Stimulated activated CD8-positive, alpha-beta memory T cell treated with anti-CD3 and anti-CD28 coated beads, Interleukin-15, amount 100 ng/mL, for 1 hour (primary cell): ENCODE data around the gene NPAS3.

ENCODE experiments used
- DNase-seq: peaks from one replicate; pipeline ENCODE4 v3.0.0-alpha.2; 2020; ENCODE audit warnings: low read depth

Gene NPAS3

DNA sequence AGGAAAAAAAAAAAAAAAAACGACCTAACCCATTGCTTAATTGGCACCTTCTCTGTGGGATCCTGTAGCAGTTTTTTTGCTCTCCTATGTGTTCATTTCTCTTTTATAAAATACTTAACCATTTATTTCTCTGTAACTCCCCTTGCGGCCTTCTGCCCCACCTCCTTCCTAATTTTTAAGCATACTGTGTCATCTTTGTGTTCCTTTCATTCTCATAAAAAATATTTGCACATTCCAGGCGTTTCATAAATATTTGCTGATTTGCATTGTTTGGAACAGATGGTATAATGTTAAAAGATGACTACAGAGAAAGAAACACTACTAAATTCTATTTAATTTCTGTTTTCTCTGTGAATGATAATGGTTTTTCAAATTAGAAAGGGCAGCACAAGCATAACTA, 77.9 kb downstream of the NPAS3 start:
- DNase-seq, result no peak

DNA sequence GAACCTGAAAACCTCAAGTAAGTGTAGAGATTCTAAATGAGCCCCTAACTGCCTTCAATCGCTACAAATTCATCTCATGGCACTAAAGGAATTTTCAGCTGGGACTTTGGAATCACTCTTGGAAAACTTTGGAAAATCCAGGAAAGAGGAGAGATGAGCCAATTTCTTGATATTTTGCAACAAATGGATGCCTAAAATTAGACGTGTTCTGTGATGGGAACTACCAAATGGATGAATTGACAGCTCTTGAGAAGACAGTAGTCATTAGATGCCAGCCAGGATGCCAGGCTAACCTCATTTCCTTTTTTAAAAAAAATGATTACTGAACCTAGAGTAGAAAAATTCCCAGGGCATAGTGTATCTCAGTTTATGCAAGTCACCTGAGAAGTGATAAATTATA, 78.3 kb downstream of the NPAS3 start:
- DNase-seq, result no peak

DNA sequence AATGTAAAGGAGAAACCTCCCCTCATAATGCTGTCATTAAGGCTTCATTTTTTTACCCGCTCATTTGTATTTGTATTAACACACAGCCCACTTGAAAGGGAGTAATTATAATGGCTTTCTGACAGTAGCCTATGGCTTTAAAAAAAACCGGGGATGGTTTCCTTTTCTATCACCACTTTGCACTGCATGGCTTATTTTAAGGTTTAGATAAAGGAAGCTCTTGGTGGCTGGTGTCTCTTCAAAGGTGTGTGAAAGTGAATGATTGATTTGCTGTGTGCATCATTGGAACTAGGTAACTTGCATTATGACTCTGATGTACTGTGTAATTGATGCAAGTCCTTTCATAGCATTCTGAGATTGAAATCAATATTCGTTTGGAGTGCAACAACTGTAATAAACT, 80.7 kb downstream of the NPAS3 start:
- DNase-seq, result no peak

DNA sequence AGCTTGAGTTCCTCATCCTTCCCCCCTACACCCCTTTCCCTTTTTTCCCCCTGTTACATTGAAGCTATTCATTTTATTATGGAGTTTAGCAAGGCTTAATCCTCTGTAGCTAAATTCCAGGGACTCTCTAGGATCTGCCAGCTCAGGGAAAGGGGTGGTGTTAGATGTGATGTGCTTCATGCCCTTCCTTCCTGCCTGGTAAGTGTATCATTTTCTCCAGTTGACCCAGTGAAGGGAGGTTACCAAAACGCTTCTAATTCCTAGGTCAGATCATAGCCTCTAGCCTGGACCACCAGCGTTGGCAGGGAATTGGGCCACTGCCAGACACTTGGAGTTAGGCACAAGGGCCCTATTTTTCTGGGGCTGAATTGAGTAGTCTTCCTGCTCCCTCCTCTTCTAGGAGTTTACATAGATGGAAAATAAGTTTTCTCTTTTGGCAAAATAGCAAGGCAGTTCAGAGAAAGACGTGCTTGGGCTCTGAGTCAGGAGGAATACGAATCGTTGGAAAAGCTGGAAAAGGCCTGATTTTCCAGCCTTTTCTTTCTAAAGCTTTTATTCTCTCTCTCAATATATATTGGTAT, 88.3 kb downstream of the NPAS3 start:
- no peak for DNase-seq

DNA sequence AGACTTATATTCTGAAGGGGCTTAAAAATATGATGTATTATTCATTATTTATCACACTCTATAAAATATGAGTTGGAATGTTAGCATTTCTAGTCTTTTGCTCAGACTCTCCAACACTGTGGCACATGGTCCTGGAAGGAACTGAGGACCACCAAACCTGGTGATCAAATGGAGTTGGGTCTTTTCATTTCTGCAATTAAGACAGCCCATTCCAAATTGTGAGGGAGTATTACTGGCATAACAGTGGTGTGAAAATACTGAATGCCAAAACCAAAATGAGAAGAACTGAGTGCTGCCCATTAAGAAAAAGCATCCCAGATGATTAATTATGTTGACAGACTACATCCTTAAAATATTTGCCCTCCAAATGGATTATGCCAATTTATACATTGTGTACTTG, 90.8 kb downstream of the NPAS3 start:
- DNase-seq, result no peak

DNA sequence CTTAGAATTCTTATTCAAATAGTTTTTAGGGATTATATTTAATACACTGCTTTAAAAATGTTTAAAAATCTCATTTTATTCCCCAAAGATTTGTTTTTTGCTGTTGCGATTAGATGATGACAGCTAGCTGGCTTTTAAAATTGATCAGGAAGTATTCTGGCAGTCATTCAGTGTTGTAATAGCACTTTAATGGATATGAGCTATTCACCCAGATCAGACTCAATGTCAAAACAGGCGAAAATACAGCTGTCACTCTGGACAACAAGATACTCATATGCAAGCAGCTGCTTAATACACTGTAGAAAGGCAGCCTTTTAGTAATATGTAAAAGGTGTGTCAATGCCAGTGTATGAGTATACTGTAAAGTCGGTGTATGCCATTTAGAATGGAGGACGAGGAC, 91.7 kb downstream of the NPAS3 start:
- DNase-seq, result no peak

DNA sequence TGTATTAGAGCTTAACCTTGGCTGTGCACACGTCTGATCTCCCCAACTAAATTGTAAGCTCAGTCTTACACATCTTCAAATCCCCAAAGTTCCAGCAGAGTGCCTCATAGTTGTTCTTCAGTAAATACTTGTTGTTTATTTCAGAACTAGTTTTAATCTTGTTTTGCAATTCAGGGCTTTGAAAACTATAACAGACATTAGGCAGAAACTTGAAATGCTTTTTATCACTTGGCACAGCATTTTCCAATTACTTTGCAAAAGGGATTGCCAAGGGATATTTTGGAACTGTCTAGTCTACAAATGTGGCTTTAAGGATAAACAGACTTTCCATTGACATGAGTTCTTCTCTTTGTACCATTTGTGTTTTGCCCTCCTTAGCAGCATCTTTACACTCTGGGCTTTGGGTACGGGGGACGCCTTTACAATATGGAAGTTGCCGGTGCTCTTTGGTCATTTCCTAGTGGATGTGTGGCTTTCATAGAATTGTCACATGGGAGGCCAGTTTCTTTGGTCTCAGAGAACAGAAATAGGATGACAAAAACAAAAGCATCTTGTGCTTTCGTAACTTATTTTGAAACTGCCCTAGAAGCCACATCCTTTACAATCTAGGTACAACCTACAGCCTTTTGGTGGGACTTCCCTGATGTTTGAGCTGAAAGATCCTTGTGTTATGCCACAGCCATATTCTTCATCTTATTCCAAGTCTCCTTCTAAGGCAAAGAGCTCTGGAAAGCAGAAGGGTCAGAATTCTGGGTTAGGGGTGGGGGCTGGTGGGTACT, 96.9 kb downstream of the NPAS3 start:
- DNase-seq, result no peak

DNA sequence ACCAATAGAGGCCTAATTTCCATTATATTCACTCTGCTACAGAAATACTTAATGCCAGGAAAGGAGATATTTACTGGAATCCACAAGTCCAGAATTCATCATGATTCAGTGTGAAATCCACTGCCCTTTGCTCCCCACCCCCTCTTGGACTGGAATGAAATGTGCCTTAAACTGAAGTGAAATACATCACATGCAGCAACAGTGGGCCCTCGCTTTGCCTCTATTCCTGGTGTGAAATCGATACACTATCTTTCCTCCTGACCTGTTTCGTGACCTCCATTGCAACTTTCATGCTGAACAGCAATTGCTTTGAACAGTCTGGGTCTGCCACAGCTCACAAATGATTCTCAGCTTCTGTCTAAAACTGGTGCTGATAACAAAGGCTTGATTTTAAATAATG, 100.6 kb downstream of the NPAS3 start:
- DNase-seq, result no peak

DNA sequence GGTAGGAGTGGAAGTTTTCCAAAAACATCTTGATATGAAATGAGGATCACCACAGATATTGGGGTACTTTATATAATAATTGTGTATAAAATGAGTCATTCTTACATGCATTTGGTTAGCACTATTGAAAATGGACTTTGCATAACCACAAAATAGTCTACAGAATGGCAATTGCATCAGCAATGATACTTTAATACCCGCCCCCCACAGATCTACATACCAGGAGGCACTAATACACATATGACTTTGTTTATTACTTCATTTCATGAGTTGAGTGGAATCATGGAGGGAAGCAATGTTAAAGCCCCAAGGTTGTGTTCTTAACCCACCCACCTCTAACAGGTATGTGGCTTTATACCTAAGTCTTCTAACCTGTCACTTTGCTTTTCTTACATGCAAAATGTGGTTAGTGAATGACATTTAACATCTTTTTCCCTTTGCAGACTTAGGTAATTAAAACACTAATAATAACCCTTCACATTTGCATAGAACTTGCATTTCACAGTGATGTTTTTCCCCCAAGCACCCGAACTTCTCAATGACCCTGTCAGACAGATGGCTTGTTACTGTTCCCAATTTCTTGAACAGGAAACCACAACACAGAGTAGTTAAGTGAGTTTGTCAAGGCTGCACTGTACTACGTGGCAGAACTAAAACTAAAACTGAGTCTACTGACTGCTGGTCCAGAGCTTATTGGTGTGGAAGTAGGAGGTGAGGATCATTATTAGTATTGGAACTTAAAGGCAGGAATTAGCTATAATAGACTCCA, 101.9 kb downstream of the NPAS3 start:
- DNase-seq, result no peak

DNA sequence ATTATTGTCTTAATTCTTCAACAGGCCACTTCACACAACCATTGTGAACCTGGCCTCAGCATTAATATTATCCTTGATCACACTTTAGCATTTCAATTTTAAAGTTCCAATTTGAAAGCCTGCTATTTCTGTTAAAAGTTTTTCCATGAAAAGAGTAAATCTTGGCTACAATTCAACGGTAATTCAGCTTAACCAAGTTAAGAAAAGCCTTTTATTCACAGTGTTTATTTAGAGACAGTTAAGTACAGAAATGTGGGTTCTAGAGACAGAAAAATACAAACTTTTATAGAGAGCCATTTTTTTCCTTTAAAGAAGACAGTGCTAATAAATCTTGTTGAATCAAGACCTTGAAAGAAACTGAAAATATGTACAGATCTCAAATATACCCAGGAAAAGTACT, 103.9 kb downstream of the NPAS3 start:
- no peak for DNase-seq

DNA sequence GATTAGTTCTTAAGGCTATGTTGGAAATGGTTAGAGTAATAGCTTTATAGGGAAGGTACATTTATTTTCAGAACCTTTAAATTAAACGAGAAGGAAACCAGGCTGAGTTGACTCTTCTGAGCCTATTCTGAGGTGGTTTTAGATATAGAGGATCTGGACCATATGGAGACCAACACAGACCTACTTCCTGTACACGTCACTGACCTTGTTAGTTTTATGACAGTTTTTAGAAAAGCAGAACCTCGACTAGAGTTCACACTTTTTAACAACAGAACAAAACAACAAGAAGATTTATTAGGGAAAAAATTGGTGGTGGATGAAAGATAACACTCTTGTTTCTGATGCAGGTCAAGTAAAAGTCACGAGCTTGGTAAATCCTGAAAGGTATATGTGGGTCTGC, 107.1 kb downstream of the NPAS3 start:
- DNase-seq, result no peak

DNA sequence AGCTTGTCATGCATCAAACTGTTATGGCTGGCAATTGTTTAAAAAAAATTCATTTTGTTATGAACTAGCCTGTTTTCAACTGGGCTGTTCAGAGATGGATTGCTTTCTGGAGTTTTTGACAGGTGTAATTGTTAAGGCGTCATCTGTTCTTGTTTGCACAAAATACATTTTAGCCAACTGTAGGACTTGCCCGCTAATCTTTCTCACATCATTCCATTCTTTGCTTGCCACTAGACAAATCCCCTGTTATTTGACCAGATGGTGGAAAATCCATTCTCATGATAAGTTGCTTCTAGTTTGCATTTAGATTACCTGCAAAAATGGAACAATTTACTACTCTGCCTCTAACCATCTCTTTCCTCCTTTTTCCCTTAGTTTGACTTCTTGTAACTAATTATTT, 114.3 kb downstream of the NPAS3 start:
- DNase-seq, result no peak

DNA sequence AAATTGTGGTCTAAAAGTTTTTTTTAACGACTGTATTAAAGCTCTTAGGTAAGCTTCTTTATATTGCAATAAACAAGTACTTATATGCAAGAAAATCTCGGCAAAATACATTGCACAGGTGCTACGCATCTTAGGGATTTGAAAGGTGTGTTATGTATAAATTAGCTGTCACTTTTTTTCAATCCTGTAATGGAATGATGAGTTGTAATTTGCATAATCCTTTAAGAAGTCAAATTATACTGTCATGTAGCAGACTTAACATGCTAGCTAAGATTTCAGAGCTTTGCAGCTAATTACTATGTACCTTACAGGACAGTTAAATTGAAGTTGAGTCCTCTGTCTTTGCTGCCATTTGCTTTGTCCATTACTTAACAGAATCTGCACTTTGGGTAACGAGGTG, 117.5 kb downstream of the NPAS3 start:
- no peak for DNase-seq

DNA sequence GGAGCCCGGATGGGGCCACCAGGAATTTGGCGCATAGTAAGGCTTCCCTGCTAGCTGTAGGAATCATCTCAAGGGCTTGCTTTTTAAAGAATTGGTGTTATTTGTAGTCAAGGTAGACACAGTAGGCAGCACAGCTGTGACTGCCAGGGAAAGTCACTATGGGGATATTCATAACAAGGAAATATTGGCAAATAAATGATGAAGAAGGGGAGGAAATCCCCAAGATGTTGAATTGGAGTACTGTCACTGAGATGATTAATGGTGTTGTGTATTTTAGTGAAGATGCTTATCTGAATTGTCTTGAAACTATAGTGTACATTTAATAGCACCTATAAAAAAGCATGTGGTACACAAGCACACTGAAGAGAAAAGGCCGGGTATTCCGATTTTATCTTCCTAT, 118.9 kb downstream of the NPAS3 start:
- no peak for DNase-seq

DNA sequence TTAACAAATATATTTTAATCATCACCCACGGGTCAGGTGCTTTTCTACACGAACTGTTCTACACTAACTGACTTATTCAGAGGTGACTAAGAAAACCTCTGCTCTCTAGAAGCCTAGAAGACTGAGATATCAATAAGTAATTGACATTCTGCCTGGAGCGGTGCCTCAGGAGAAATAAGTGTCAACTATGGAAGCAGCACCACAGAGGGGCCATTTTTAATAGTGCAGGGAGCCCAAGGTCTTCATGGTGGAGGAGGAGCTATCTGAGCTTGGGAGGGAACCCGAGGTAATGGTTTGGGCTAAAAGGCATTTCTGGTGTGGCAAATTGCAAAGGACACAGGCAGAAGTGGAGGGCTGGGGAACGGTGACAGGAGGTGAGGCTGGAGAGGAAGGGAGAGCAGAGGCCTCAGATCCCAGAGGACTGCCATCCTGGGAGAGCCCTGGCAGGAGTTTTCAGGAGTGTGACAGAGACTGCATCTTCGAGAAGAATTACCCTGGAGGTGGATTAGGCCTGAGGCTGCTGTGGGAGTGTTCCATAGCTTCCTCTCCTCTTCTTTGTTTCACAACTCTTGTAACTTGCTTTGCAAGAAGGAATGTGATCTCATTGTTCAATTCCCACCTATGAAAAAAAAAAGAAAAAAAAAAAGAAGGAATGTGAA, 123.1 kb downstream of the NPAS3 start:
- DNase-seq, result no peak

DNA sequence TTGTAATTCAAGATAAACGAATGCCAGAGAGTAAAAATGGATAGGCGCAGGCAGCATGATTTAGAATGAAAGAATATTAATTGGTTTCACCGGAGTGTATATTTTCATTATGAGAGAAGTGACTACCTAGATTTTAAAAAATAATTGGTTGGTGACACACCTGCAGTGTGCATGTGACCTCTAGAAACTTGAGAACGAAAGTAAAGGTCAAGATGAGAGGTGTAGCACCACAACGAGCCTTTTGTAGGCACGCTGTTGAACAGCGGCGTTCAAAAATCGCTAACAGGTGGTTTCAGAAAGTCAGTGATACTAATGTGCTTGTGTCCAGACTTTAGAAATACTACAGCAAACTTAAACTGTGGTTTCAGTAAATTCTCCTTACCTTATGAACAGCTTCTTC, 123.8 kb downstream of the NPAS3 start:
- DNase-seq, result no peak

DNA sequence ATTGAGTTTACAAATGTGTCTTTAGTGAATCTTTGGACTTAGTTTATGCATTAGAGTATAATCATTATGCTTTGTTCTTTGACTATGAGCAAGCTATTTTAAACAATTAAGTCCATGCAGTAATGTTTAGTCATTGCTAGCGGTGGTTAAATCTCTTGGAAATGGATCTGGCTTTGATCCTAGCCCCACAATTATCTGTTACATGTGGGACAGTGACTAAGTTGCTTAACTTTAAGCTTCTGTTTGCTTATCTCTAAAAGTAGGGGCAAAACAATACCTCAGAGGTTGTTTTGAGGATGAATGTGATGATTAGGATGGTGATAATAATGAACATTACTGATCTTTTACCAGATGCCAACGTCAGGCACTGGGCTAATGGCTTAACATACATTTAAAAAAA, 124.2 kb downstream of the NPAS3 start:
- DNase-seq, result no peak

DNA sequence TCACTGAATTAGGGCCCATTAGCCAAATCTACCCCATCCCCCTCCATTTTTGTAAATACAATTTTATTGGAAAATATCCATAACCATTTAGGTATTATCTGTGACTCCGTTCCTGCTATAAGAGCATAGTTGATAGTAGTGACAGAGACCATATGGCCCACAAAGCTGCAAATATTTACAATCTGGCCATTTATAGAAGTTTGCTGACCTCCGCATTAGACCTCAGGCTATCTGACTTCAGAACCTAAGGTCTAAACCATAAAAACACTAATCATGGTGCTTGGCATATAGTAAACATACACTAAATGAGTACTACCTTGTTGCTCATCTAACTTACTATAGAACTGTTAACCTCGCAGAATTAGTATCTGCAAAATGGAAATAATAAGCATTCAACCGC, 124.8 kb downstream of the NPAS3 start:
- DNase-seq, result no peak

DNA sequence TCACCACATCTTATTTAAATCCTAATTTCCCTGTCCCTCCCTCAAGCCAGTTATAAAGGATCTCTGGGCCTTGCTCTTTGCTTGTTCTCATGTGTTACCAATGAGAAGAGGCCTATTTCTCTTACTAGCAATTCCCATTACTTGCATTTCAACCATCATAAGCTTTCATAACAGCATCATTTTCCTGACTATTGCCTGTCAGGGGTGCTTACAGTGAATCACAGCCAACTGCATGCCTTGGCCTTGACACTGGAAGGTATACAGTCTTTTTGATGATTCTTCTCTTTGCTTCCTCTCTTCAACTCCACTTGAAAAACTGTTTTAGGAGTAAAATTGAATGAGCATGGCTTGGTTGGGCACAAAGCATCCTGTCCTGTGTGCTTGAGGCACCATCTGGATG, 127.0 kb downstream of the NPAS3 start:
- DNase-seq, result no peak

DNA sequence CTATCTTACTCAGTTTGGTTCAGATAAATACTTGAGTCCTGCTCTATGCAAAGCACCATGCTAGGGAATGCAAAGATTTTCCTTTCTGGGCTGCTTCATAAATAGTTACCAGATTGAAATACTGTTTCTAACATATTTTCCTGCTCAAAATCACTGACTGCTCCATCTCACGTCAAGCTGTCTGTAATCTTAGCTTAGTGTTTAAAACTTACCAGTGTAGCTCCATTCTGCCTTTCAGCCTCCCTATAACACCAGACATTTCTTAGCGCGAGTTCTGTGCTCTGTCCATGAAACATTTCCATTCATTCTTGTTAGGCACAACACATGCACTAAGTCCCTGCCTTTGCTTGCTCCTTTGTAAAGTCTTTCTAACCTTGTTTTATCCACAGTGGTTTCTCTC, 129.4 kb downstream of the NPAS3 start:
- DNase-seq, result no peak

DNA sequence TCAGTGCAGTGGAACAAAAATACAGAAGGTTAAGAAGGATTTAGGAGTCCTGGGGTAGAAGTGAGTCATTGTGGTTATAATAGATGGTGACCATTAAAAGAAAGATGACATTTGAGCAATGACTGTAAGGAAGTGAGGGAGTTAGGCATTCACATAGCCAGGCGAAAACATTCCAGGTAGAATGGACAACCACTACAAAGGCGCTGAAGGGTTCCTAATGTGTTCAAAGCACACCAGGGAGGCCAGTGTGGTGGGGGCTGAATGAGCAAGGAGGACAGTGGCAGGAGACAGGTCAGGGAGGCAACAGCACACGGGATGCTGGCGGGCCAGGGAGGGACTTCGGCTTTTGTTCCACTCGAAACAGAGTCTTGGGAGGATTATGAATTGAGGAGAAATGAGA, 129.9 kb downstream of the NPAS3 start:
- no peak for DNase-seq

DNA sequence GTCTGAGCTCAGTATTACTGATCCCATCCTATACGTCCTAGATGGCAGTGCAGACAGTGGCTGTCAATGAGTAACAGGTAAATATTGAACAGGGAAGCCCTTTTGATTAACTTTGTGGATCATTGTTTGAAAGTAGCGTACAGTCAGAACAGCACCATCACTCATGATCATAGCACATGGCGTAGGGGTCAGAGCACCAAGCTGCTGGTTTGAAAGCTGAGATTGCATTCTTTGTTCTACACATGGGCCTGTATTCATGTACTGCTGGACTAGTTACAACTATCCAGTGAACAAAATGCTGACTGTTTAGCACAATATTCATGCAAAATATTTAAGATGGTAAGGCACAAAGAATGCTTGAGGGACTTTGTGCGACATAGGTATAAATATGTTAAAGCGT, 131.8 kb downstream of the NPAS3 start:
- no peak for DNase-seq

DNA sequence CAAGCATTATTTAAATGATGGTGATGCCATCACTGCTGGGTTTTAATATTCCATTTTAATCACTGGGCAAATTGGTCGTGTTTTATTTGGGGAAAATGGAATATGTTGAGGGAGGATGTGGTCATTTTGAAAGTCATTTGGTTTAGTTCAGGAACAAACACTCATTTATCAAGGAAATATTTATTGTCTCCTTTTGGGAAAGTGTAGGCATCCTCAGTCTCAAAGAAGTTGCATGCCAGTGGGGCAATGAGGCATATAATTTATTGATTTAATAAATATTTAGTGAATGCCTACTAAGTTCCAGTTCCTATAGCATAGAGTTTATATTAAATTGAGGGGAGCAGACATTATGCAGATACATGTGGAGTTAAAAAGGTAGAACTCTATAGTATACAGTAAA, 134.3 kb downstream of the NPAS3 start:
- DNase-seq, result no peak
